HepG2 (cell line): ENCODE measurements around the gene MICAL3. TPM values are rescaled to one million over a fixed set of nuclear protein-coding genes. Genes with fewer than 3 reads are reported as not detected.

Experiments
- ATAC-seq: fragments of 200-7000 bp; cut with Tn5 transposase; 3 replicates; pipeline ENCODE4 v1.9.1; 2020; ENCODE audit warnings: mild to moderate bottlenecking, moderate library complexity
- BruUV-seq: library from RNA; stranded (reverse); fragments of 400-500 nt; replicated peaks from 2 replicates; lab custom pipeline; 2021; lab: Mats Ljungman, UMichigan
- CTCF ChIA-PET: fragments of 300-600 bp; formaldehyde crosslinking; extraction: SDS; loops from one replicate; lab custom pipeline; 2021; ENCODE audit warnings: low total read pairs, inconsistent platforms, low intra/inter-chr PET ratio; lab: Yijun Ruan, JAX
- POLR2A ChIA-PET: fragments of 350-600 bp; sonication (Branson Sonifier 250); formaldehyde crosslinking; loops from one replicate; lab custom pipeline; 2020; ENCODE audit warnings: antibody characterized with exemption, inconsistent platforms; lab: Yijun Ruan, JAX
- DNase-seq: peaks from one replicate; pipeline ENCODE4 v3.0.0-alpha.2; 2015; ENCODE audit warnings: low spot score
- FAIRE-seq: peaks from 3 replicates; lab custom pipeline; 2011; peaks lifted over from hg19 to GRCh38; lab: Jason Lieb, UNC
- H2AFZ ChIP-seq: one replicate; pipeline ENCODE4 v1.6.1; 2011; ENCODE audit warnings: low read length, inconsistent platforms
- H3K27ac ChIP-seq: fragments of 300-600 bp; 3 replicates; pipeline ENCODE4 v1.8.0; 2011; ENCODE audit warnings: mixed run types, mild to moderate bottlenecking, mixed read lengths, low read length, inconsistent platforms; ENCODE audit not compliant: insufficient read depth; ENCODE audit errors: extremely low read length
- H3K27me3 ChIP-seq, 2 experiments: fragments of 200-600 bp in 1 of 2; 2 replicates in 1 of 2; 3 replicates in 1 of 2; pipeline versions ENCODE4 v1.6.0 to v1.8.0; 2011; ENCODE audit warnings: low read length in 2 of 2, mild to moderate bottlenecking in 2 of 2, moderate library complexity in 2 of 2, inconsistent platforms in 1 of 2; ENCODE audit not compliant: insufficient read depth in 2 of 2, control insufficient read depth in 1 of 2
- H3K36me3 ChIP-seq, 2 experiments: fragments of 200-600 bp in 1 of 2; replicated peaks in 1 of 2; 2 replicates in 1 of 2; 3 replicates in 1 of 2; pipeline versions ENCODE4 v1.5.1 to v1.8.0; 2011; ENCODE audit warnings: low read length in 2 of 2, inconsistent platforms in 1 of 2; ENCODE audit not compliant: insufficient read depth in 2 of 2, control insufficient read depth in 1 of 2
- H3K4me1 ChIP-seq: 2 replicates; pipeline ENCODE4 v1.5.1; 2012; ENCODE audit warnings: low read length, inconsistent platforms; ENCODE audit not compliant: insufficient read depth
- H3K4me2 ChIP-seq: 2 replicates; pipeline ENCODE4 v1.6.0; 2011; ENCODE audit warnings: low read depth, low read length, inconsistent platforms
- H3K4me3 ChIP-seq, 3 experiments: fragments of 200-600 bp in 1 of 3; sonication (generic), shearing (Covaris generic) in 1 of 3; replicated peaks in 1 of 3; 2 replicates each; pipeline ENCODE4 v1.5.1; 2011 to 2016; ENCODE audit warnings: low read length in 3 of 3, inconsistent platforms in 2 of 3, low read depth in 2 of 3, mild to moderate bottlenecking in 2 of 3, control low read depth in 1 of 3, mixed read lengths in 1 of 3; ENCODE audit not compliant: insufficient read depth in 1 of 3
- H3K79me2 ChIP-seq: one replicate; pipeline ENCODE4 v1.6.1; 2011; ENCODE audit warnings: low read length, inconsistent platforms; ENCODE audit not compliant: insufficient read depth
- H3K9ac ChIP-seq: 2 replicates; pipeline ENCODE4 v1.6.0; 2011; ENCODE audit warnings: mild to moderate bottlenecking, low read depth, low read length, inconsistent platforms; ENCODE audit not compliant: insufficient read depth
- H3K9me3 ChIP-seq: 2 replicates; pipeline ENCODE4 v1.5.1; 2012; ENCODE audit warnings: mild to moderate bottlenecking, low read length
- H4K20me1 ChIP-seq: 2 replicates; pipeline ENCODE4 v1.6.0; 2011; ENCODE audit warnings: inconsistent platforms, mild to moderate bottlenecking, low read length, moderate library complexity; ENCODE audit not compliant: insufficient read depth
- BATF2 ChIP-seq: sonication (generic); formaldehyde crosslinking; IDR thresholded peaks from 2 replicates; pipeline ENCODE4 v1.8.0; 2022; ENCODE audit warnings: mild to moderate bottlenecking, missing genetic modification reagents, moderate library complexity
- DMTF1 ChIP-seq: sonication (generic); formaldehyde crosslinking; IDR thresholded peaks from 2 replicates; pipeline ENCODE4 v1.4.0; 2020; ENCODE audit warnings: mild to moderate bottlenecking, missing genetic modification reagents
- JARID2 ChIP-seq: sonication (generic); formaldehyde crosslinking; IDR thresholded peaks from 2 replicates; pipeline ENCODE4 v1.8.1; 2023; ENCODE audit warnings: missing genetic modification reagents, inconsistent platforms; ENCODE audit not compliant: insufficient replicate concordance
- KAT2B ChIP-seq: fragments of 150-350 bp; IDR thresholded peaks from 2 replicates; pipeline ENCODE4 v1.6.1; 2014; ENCODE audit warnings: low read depth, low read length, borderline replicate concordance
- KLF16 ChIP-seq, 2 experiments: sonication (generic) in 1 of 2; formaldehyde crosslinking in 1 of 2; IDR thresholded peaks; 2 replicates each; pipeline versions ENCODE4 v1.6.1 to v1.8.0; 2016 to 2023; ENCODE audit warnings: missing genetic modification reagents in 2 of 2, missing compliant biosample characterization in 1 of 2
- MTA3 ChIP-seq: sonication (generic); formaldehyde crosslinking; IDR thresholded peaks from 2 replicates; pipeline ENCODE4 v1.4.0; 2020; ENCODE audit warnings: missing genetic modification reagents
- NCOA2 ChIP-seq: sonication (generic); formaldehyde crosslinking; IDR thresholded peaks from 2 replicates; pipeline ENCODE4 v1.8.0; 2022; ENCODE audit warnings: inconsistent platforms
- NFRKB ChIP-seq: fragments of 450-650 bp; IDR thresholded peaks from 2 replicates; pipeline ENCODE4 v1.6.1; 2017
- RBFOX2 ChIP-seq: fragments of 200-400 bp; formaldehyde crosslinking; IDR thresholded peaks from 2 replicates; pipeline ENCODE4 v1.6.1; 2017; ENCODE audit warnings: low read depth, mild to moderate bottlenecking, low read length
- RELA ChIP-seq: sonication (generic); formaldehyde crosslinking; IDR thresholded peaks from 2 replicates; pipeline ENCODE4 v1.4.0; 2020; ENCODE audit warnings: missing genetic modification reagents
- RFX5 ChIP-seq: IDR thresholded peaks from 2 replicates; pipeline ENCODE4 v1.6.1; 2011; ENCODE audit warnings: low read depth, low read length, improper control_type of control experiment
- RXRB ChIP-seq: IDR thresholded peaks from 2 replicates; pipeline ENCODE4 v1.6.1; 2016; ENCODE audit warnings: borderline replicate concordance, missing genetic modification reagents, missing compliant biosample characterization
- SP5 ChIP-seq: IDR thresholded peaks from 2 replicates; pipeline ENCODE4 v1.6.1; 2016; ENCODE audit warnings: low read depth, borderline replicate concordance
- ZBTB43 ChIP-seq: sonication (generic); formaldehyde crosslinking; conservative IDR thresholded peaks from 2 replicates; pipeline ENCODE4 v1.4.0; 2020; ENCODE audit warnings: missing genetic modification reagents
- ZNF331 ChIP-seq: sonication (generic); formaldehyde crosslinking; IDR thresholded peaks from 2 replicates; pipeline ENCODE4 v1.4.0; 2020; ENCODE audit warnings: missing genetic modification reagents
- ZSCAN12 ChIP-seq: sonication (generic); formaldehyde crosslinking; IDR thresholded peaks from 2 replicates; pipeline ENCODE4 v1.9.0; 2021; ENCODE audit warnings: mild to moderate bottlenecking, missing genetic modification reagents
- ZSCAN5A ChIP-seq: sonication (generic); formaldehyde crosslinking; IDR thresholded peaks from 2 replicates; pipeline ENCODE4 v1.8.0; 2022; ENCODE audit warnings: mild to moderate bottlenecking, missing genetic modification reagents, borderline replicate concordance
- in situ Hi-C: cut with HindIII; loops from 2 replicates; pipeline ENCODE4 v1.10.0; 2017; ENCODE audit warnings: low pct_unique_long_range_greater_than_20kb; ENCODE audit not compliant: extremely low pct_ligation_motif_present
- intact Hi-C: fragments of 100-400 bp; cut with micrococcal nuclease; formaldehyde crosslinking; loops from one replicate; pipeline ENCODE4 v1.10.0; 2022; ENCODE audit not compliant: unreplicated experiment
- polyA plus RNA-seq, 8 experiments: library from polyadenylated mRNA; depleted of rRNA in 3 of 8; stranded (reverse) in 7 of 8; unstranded in 1 of 8; fragments of >200 nt; fragmentation: Illumina TruSeq in 4 of 8; extraction: Trizol in 4 of 8; gene quantifications; 2 replicates each; pipeline versions ENCODE4 v1.2.1 to v1.2.3, GENCODE V29; 2011 to 2016; ENCODE audit warnings: low read depth in 4 of 8, missing spikeins in 1 of 8, mixed read lengths in 1 of 8; ENCODE audit not compliant: insufficient read depth in 1 of 8
- total RNA-seq, 5 experiments: library from RNA; depleted of rRNA; stranded (reverse); fragments of >200 nt; fragmentation: Illumina TruSeq; extraction: Trizol; gene quantifications; 2 replicates each; pipeline ENCODE4 v1.2.3, GENCODE V29; 2016; ENCODE audit warnings: low read depth in 1 of 5

MICAL3 gene
- total and polyA plus RNA-seq, 2 of the 13 experiments (the other 11 are each of a cell fraction or from before 2014, with no cell fraction given), result 5.3 to 12.5 TPM

GRCh38 chr22:17978027-17978426 lies 46.3 kb downstream of the MICAL3 start:
- H3K27me3 ChIP-seq, result no peaks in the 10 kb centered on the region
- H3K4me2 ChIP-seq, result no peak overlapping the region
- H4K20me1 ChIP-seq, result no peaks in the 10 kb centered on the region
- H3K9me3 ChIP-seq, result no peaks in the 10 kb centered on the region
- CTCF ChIA-PET, result no interaction called here
- no peaks in the 10 kb centered on the region for H3K36me3 ChIP-seq
- no TSS peak for BruUV-seq
- peaks cover 71% of the 10 kb centered on the region for H3K79me2 ChIP-seq
- POLR2A ChIA-PET, result no interaction called here
- H2AFZ ChIP-seq, result no peak overlapping the region
- FAIRE-seq, result no peak
- H3K4me3 ChIP-seq, result no peak overlapping the region
- intact Hi-C loops (no loop called here), in situ Hi-C loops (no loop called here)
- no peak for ATAC-seq
- H3K9ac ChIP-seq, result no peak overlapping the region
- DNase-seq, result no peak
- peaks cover 39% of the 10 kb centered on the region for H3K4me1 ChIP-seq
- no peak overlapping the region for H3K27ac ChIP-seq
- TF ChIP-seq ZSCAN12 (CRISPR knock-in tag), result no peak
- TF ChIP-seq MTA3 (CRISPR knock-in tag), result no peak
- TF ChIP-seq JARID2 (CRISPR knock-in tag), result no peak
- TF ChIP-seq DMTF1 (CRISPR knock-in tag), result no peak
- TF ChIP-seq RBFOX2, result no peak
- TF ChIP-seq ZSCAN5A (CRISPR knock-in tag), result no peak
- no peak for TF ChIP-seq SP5
- TF ChIP-seq KAT2B, result no peak
- TF ChIP-seq RELA, result no peak
- no peak for TF ChIP-seq BATF2 (CRISPR knock-in tag)
- no peak for TF ChIP-seq RFX5
- TF ChIP-seq ZBTB43 (CRISPR knock-in tag), result no peak
- no peak for TF ChIP-seq NFRKB
- no peak for TF ChIP-seq NCOA2 (CRISPR knock-in tag)
- TF ChIP-seq RXRB, result no peak
- TF ChIP-seq KLF16 (CRISPR knock-in tag; IDR thresholded peaks at IDR 0.05), result no peak
- no peak for TF ChIP-seq ZNF331 (CRISPR knock-in tag)
